Measurements from ENCODE around the gene LDB3. TPM values are rescaled to one million over a fixed set of nuclear protein-coding genes. Genes with fewer than 3 reads are reported as not detected.

Gene LDB3
- total RNA-seq, 1 experiment from 2014 or later, result 0.20 TPM

DNA sequence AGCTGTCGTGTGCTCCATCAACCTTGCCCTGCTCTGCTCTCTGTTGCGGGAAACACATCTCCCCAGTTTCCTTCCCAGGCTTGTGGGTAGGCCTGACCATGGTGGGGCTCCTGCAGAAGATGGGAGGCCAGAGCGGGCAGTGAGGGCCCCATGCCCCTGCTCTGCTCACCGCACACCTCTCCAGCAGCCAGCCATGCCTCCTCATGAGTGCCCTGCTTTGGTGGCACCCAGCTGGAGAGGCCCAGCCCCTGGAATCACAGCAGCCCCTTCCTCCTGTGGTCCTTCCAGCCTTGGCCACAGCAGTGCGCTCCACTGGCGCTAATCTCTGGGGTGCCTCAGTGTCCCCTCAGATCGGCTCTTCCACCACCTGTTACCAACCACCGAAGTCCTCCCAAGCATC, 18.2 kb upstream of the LDB3 start:
- ATAC-seq (no peak), DNase-seq (ENCODE audit: low read depth, low spot score) (no peak)
- H3K27me3 ChIP-seq (ENCODE audit: insufficient read depth, low read length), result no peaks in the 10 kb centered on the region
- no peak for TF ChIP-seq POLR2A (IDR thresholded peaks at IDR 0.05; ENCODE audit: borderline replicate concordance, extremely low read depth, insufficient read depth, insufficient read length)
- TF ChIP-seq ZFX (IDR thresholded peaks at IDR 0.05), result no peak
- TF ChIP-seq EGR1 (IDR thresholded peaks at IDR 0.05; ENCODE audit: low read depth), result no peak
- TF ChIP-seq EZH2 (IDR thresholded peaks at IDR 0.05), result no peak
- no peak for TF ChIP-seq ZNF274 (IDR thresholded peaks at IDR 0.05; ENCODE audit: low read depth, low read length)
- ChIA-PET POLR2A (no interaction called here), CTCF (no interaction called here), RAD21 (ENCODE audit: low non-redundant PET in 1 of 2, low total read pairs in 2 of 2, uncharacterized antibody in 2 of 2, unreplicated experiment in 2 of 2) (no interaction called here)
- H3K9me3 ChIP-seq (ENCODE audit: control insufficient read depth in 1 of 2, insufficient read depth in 1 of 2, low read depth in 1 of 2, low read length in 2 of 2), result no peaks in the 10 kb centered on the region
- H2AFZ ChIP-seq (ENCODE audit: low read depth, low read length, poor library complexity, severe bottlenecking), result no peak overlapping the region
- no peaks in the 10 kb centered on the region for H3K9me2 ChIP-seq (ENCODE audit: insufficient read depth)
- no peaks in the 10 kb centered on the region for H4K20me1 ChIP-seq (ENCODE audit: insufficient read depth)
- H3K79me2 ChIP-seq (ENCODE audit: insufficient read depth, low read length), result no peaks in the 10 kb centered on the region
- H3K4me1 ChIP-seq (ENCODE audit: control insufficient read depth in 1 of 2, insufficient read depth in 2 of 2, low read length in 2 of 2), result peaks cover 21 to 22% of the 10 kb centered on the region in 2 experiments
- intact Hi-C loops (cut with micrococcal nuclease), result no loop called here
- no peaks in the 10 kb centered on the region for H3K36me3 ChIP-seq (ENCODE audit: control insufficient read depth in 1 of 2, insufficient read depth in 2 of 2, low read length in 2 of 2)
- no peak overlapping the region for H3K27ac ChIP-seq (ENCODE audit: low read depth, low read length)
- no peak overlapping the region for H3K4me3 ChIP-seq (replicated peaks in 1 of 2; ENCODE audit: low read depth in 1 of 2, low read length in 2 of 2)
- H3K9ac ChIP-seq (ENCODE audit: low read length), result no peak overlapping the region
- BruUV-seq (replicated peaks), result no TSS peak
- no peak overlapping the region for H3K4me2 ChIP-seq (ENCODE audit: low read length)

DNA sequence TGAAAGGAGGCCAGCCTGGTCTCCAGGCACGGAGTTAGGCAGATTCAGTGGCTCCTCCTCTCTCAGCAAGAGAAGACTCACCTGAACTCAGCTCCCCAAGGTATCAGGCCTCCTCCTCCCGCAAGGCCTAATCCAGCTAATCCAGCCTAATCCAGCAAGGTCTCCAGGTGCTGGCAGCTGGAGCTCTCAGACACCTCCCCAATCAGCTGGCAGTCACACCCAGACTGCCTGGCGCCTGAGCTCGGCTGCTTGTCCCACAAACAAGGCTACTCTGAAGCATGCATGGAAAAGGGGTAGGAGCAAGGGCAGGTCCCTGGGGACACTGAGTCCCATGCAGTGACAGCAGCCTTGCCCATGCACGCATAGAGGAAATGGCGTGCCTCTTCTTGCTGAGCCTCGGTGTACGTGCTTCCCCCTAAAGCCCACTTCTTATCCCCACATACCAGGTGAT, 17.3 kb upstream of the LDB3 start:
- no peaks in the 10 kb centered on the region for H3K79me2 ChIP-seq (ENCODE audit: insufficient read depth, low read length)
- no peaks in the 10 kb centered on the region for H3K9me2 ChIP-seq (ENCODE audit: insufficient read depth)
- H3K27me3 ChIP-seq (ENCODE audit: insufficient read depth, low read length), result no peaks in the 10 kb centered on the region
- intact Hi-C loops (cut with micrococcal nuclease), result no loop called here
- no peaks in the 10 kb centered on the region for H3K9me3 ChIP-seq (ENCODE audit: control insufficient read depth in 1 of 2, insufficient read depth in 1 of 2, low read depth in 1 of 2, low read length in 2 of 2)
- no TSS peak for BruUV-seq (replicated peaks)
- RAD21 ChIA-PET (ENCODE audit: low non-redundant PET in 1 of 2, low total read pairs in 2 of 2, uncharacterized antibody in 2 of 2, unreplicated experiment in 2 of 2), result no interaction called here
- TF ChIP-seq POLR2AphosphoS5 (IDR thresholded peaks at IDR 0.05; ENCODE audit: low read depth, low read length), result no peak
- no peak for TF ChIP-seq EZH2phosphoT487 (IDR thresholded peaks at IDR 0.05; ENCODE audit: borderline replicate concordance)
- H3K36me3 ChIP-seq (ENCODE audit: control insufficient read depth in 1 of 2, insufficient read depth in 2 of 2, low read length in 2 of 2), result no peaks in the 10 kb centered on the region
- CTCF ChIA-PET, result no interaction called here
- no peak overlapping the region for H2AFZ ChIP-seq (ENCODE audit: low read depth, low read length, poor library complexity, severe bottlenecking)
- ATAC-seq, result no peak
- POLR2A ChIA-PET, result no interaction called here
- no peak overlapping the region for H3K9ac ChIP-seq (ENCODE audit: low read length)
- peaks cover 21 to 22% of the 10 kb centered on the region in 2 experiments for H3K4me1 ChIP-seq (ENCODE audit: control insufficient read depth in 1 of 2, insufficient read depth in 2 of 2, low read length in 2 of 2)
- H3K4me3 ChIP-seq (replicated peaks in 1 of 2; ENCODE audit: low read depth in 1 of 2, low read length in 2 of 2), result no peak overlapping the region
- H3K4me2 ChIP-seq (ENCODE audit: low read length), result no peak overlapping the region
- H4K20me1 ChIP-seq (ENCODE audit: insufficient read depth), result no peaks in the 10 kb centered on the region
- H3K27ac ChIP-seq (ENCODE audit: low read depth, low read length), result no peak overlapping the region
- DNase-seq (ENCODE audit: low read depth, low spot score), result no peak

All from HCT116 (cell line).